Upper lobe of left lung (tissue), 6 donors: Measurements from ENCODE around the gene IPCEF1. TPM values are rescaled to one million over a fixed set of nuclear protein-coding genes. Genes with fewer than 3 reads are reported as not detected.

Experiments
- ATAC-seq, 2 donors: fragments of 200-7000 bp; cut with Tn5 transposase; one replicate each; pipeline ENCODE4 v1.9.1; 2022; ENCODE audit warnings: mild to moderate bottlenecking in 2 of 2, moderate library complexity in 2 of 2; ENCODE audit not compliant: low FRiP score in 2 of 2
- DNase-seq, 2 donors: peaks; one replicate each; pipeline ENCODE4 v3.0.0-alpha.2; 2019 to 2020
- H3K27ac ChIP-seq, 4 donors: fragments of 200-600 bp; sonication (generic); one replicate each; pipeline ENCODE4 v1.5.1; 2016 to 2019
- H3K27me3 ChIP-seq, 4 donors: fragments of 200-600 bp; sonication (generic); one replicate each; pipeline ENCODE4 v1.5.1; 2017 to 2019
- H3K36me3 ChIP-seq, 4 donors: fragments of 200-600 bp; sonication (generic); one replicate each; pipeline ENCODE4 v1.5.1; 2016 to 2019
- H3K4me1 ChIP-seq, 4 donors: fragments of 200-600 bp; sonication (generic); one replicate each; pipeline ENCODE4 v1.5.1; 2018 to 2019
- H3K4me3 ChIP-seq, 4 donors: fragments of 200-600 bp; sonication (generic); one replicate each; pipeline ENCODE4 v1.5.1; 2017 to 2019; ENCODE audit warnings: mild to moderate bottlenecking in 2 of 4, moderate library complexity in 1 of 4
- H3K9me3 ChIP-seq, 4 donors: fragments of 200-600 bp; sonication (generic); one replicate each; pipeline ENCODE4 v1.5.1; 2018 to 2019
- CTCF ChIP-seq, 6 experiments: fragments of 450-650 bp in 4 of 6; fragments of 200-600 bp in 2 of 6; sonication (generic) in 2 of 6; IDR thresholded peaks; one replicate each; pipeline ENCODE4 v1.5.1; 2016 to 2019; ENCODE audit warnings: antibody characterized with exemption in 6 of 6
- EP300 ChIP-seq, 4 donors: sonication (generic); formaldehyde crosslinking; IDR thresholded peaks; one replicate each; pipeline ENCODE4 v1.5.1; 2017; ENCODE audit warnings: antibody characterized with exemption in 4 of 4, control low read depth in 2 of 4
- POLR2A ChIP-seq, 4 donors: fragments of 450-650 bp; IDR thresholded peaks; one replicate each; pipeline ENCODE4 v1.5.1; 2016 to 2017; ENCODE audit warnings: antibody characterized with exemption in 4 of 4, mild to moderate bottlenecking in 2 of 4
- POLR2AphosphoS5 ChIP-seq, 2 donors: sonication (generic); formaldehyde crosslinking; IDR thresholded peaks; one replicate each; pipeline ENCODE4 v1.5.1; 2017; ENCODE audit warnings: antibody characterized with exemption in 2 of 2
- WGBS, 2 donors: methylation state at CpG; one replicate each; pipeline ENCODE4 v1.1.5; 2017 to 2018; 5-methylcytosine and 5-hydroxymethylcytosine counted together
- total RNA-seq, 6 donors: library from RNA; depleted of rRNA in 4 of 6; stranded (reverse); fragments of >200 nt in 4 of 6; gene quantifications; one replicate each; pipeline versions ENCODE4 v1.1.0 to v1.2.1, GENCODE V29; 2016 to 2021
- donor health status: DM: no; HTN: no; CAD: no; lungs with moderate emphysema.
- donor health status: DM: no; HTN: yes; CAD: no; lungs with severe emphysema.

The IPCEF1 gene
- total RNA-seq, 6 donors from 2014 or later, result 1.0 to 5.5 (median 4.0) TPM

- no peak for TF ChIP-seq POLR2A (IDR thresholded peaks at IDR 0.05)
- Histone ChIP-seq H3K36me3 (no peaks in the 10 kb centered on the region), H3K27ac (no peak overlapping the region), H3K4me1 (no peaks in the 10 kb centered on the region), H3K4me3 (no peak overlapping the region), H3K27me3 (no peaks in the 10 kb centered on the region), H3K9me3 (peaks cover 0 to 4% (median 0%) of the 10 kb centered on the region in 4 donors)
- peak in 1 of 2 donors; percentile 64 for ATAC-seq
- peak in 1 of 2 donors; percentile 27 for DNase-seq
- WGBS, 2 donors, result 64 to 77% methylated on average over 4 of the region's 4 CpGs
Measured at GRCh38 chr6:154258064-154258757, 98.4 kb downstream of the IPCEF1 start.

GRCh38 chr6:154257067-154257466 lies 99.5 kb downstream of the IPCEF1 start:
- H3K4me3 ChIP-seq, result no peak overlapping the region
- ATAC-seq, result peak in 1 of 2 donors; percentile 81

GRCh38 chr6:154252678-154253077 lies 103.9 kb downstream of the IPCEF1 start:
- no peak overlapping the region for H3K4me3 ChIP-seq
- no peaks in the 10 kb centered on the region for H3K36me3 ChIP-seq
- no peaks in the 10 kb centered on the region for H3K27me3 ChIP-seq
- DNase-seq (no peak), ATAC-seq (peak in 1 of 2 donors; percentile 36)
- WGBS, 2 donors, result 49 to 55% methylated on average over 3 of the region's 3 CpGs
- peaks cover 0 to 4% (median 0%) of the 10 kb centered on the region in 4 donors for H3K9me3 ChIP-seq
- peaks cover 0 to 3% (median 0%) of the 10 kb centered on the region in 4 donors for H3K4me1 ChIP-seq
- TF ChIP-seq CTCF (IDR thresholded peaks at IDR 0.05) (no peak), POLR2A (IDR thresholded peaks at IDR 0.05) (no peak), EP300 (IDR thresholded peaks at IDR 0.05) (no peak), POLR2AphosphoS5 (IDR thresholded peaks at IDR 0.05) (no peak)
- no peak overlapping the region for H3K27ac ChIP-seq

More at GRCh38 chr6:154257067-154257466, 99.5 kb downstream of the IPCEF1 start:
- H3K27ac ChIP-seq, result no peak overlapping the region
- no peaks in the 10 kb centered on the region for H3K36me3 ChIP-seq
- H3K9me3 ChIP-seq, result peaks cover 0 to 4% (median 0%) of the 10 kb centered on the region in 4 donors
- H3K27me3 ChIP-seq, result no peaks in the 10 kb centered on the region
- TF ChIP-seq EP300 (IDR thresholded peaks at IDR 0.05), result no peak
- no peak for TF ChIP-seq POLR2A (IDR thresholded peaks at IDR 0.05)
- peak in 1 of 2 donors; percentile 13 for TF ChIP-seq POLR2AphosphoS5 (IDR thresholded peaks at IDR 0.05)
- TF ChIP-seq CTCF (IDR thresholded peaks at IDR 0.05), result no peak
- no peaks in the 10 kb centered on the region for H3K4me1 ChIP-seq
- WGBS, 2 donors, result 50 to 55% methylated on average over 1 of the region's 1 CpG
- DNase-seq, result peak in 1 of 2 donors; percentile 49

- Histone ChIP-seq H3K9me3 (peaks cover 0 to 4% (median 0%) of the 10 kb centered on the region in 4 donors), H3K4me1 (peaks cover 0 to 10% (median 0%) of the 10 kb centered on the region in 4 donors), H3K27me3 (no peaks in the 10 kb centered on the region), H3K27ac (no peak overlapping the region), H3K36me3 (no peaks in the 10 kb centered on the region), H3K4me3 (no peak overlapping the region)
- ATAC-seq (no peak), DNase-seq (no peak)
- 71 to 77% methylated on average over 4 of the region's 4 CpGs for WGBS, 2 donors
- TF ChIP-seq EP300 (IDR thresholded peaks at IDR 0.05) (no peak), CTCF (IDR thresholded peaks at IDR 0.05) (no peak), POLR2AphosphoS5 (IDR thresholded peaks at IDR 0.05) (no peak), POLR2A (IDR thresholded peaks at IDR 0.05) (no peak)
Measured at GRCh38 chr6:154251116-154251515, 105.5 kb downstream of the IPCEF1 start.

- no peak for TF ChIP-seq POLR2AphosphoS5 (IDR thresholded peaks at IDR 0.05)
- no peak for ATAC-seq
- Histone ChIP-seq H3K27ac (peak overlapping the region in 2 of 4 donors; percentile 61 to 76), H3K4me3 (no peak overlapping the region), H3K36me3 (no peaks in the 10 kb centered on the region), H3K4me1 (peaks cover 0 to 10% (median 0%) of the 10 kb centered on the region in 4 donors), H3K27me3 (no peaks in the 10 kb centered on the region), H3K9me3 (no peaks in the 10 kb centered on the region)
- DNase-seq, result no peak
- 49 to 71% methylated on average over 7 to 8 of the region's 8 CpGs for WGBS, 2 donors
Measured at GRCh38 chr6:154249499-154250298, 106.9 kb downstream of the IPCEF1 start.
